ENCODE measurements around the gene SDR39U1.
"Not testable (repeated sequence)": the region's sequence is repeated elsewhere in the genome, so short reads cannot be mapped to it uniquely, and the experiment has no call there.

SDR39U1 gene

GRCh38 chr14:24456980-24457379, 14.4 kb upstream of the SDR39U1 start:
- DNase-seq (ENCODE audit: low read depth, low spot score) = peak; percentile 45
- H3K4me3 ChIP-seq (ENCODE audit: low read length) = no peak overlapping the region

- DNase-seq (ENCODE audit: low read depth, low spot score); H3K4me3 ChIP-seq (ENCODE audit: low read length): not testable (repeated sequence)
Measured at GRCh38 chr14:24450828-24451227, 8.3 kb upstream of the SDR39U1 start.

- peak overlapping the region; percentile 85 for H3K4me3 ChIP-seq (ENCODE audit: low read length)
- no peak for DNase-seq (ENCODE audit: low read depth, low spot score)
Measured at GRCh38 chr14:24443053-24443665, 583 bp upstream of the SDR39U1 start.

DNA sequence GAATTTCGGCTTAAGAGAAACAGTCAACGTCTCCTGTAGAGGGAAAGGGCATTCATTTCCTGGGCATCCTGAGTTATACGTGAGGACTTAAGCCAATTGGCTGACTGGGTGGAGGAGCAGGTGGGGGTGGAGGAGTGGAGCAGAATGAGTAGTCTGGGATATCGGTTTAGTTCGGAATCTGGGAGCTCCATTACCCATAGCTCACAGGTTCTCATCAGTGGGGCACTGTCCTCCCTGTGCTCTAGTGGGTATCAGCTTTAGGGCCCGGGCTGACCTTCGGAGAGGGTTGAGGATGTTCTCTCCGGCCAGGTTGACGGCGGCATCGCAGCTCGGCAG, 704 bp downstream of the SDR39U1 start:
- H3K4me3 ChIP-seq (ENCODE audit: low read length) = peak overlapping the region; percentile 85
- no peak for DNase-seq (ENCODE audit: low read depth, low spot score)

DNA sequence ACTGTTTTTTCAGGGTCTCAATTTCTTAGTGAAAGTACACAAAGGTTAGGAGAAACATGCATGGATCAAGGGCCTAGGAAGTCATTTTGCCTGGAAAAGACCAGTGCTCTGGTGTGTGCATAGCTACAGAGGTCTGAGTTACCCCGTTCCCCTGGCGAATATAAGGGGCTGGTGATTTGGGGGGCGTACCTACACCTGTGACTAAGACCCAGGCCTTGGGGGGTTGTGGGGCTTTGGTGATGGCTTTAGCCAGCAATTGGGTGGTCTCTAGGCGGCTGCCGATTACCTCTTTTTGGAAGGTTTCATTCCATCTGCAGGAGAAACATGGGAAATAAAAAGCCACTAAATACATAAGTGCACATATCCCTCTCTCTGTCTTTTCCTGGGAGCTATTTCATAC, 1.1 kb downstream of the SDR39U1 start:
- no peak for DNase-seq (ENCODE audit: low read depth, low spot score)
- H3K4me3 ChIP-seq (ENCODE audit: low read length) = peak overlapping the region; percentile 85

GRCh38 chr14:24440606-24441399, 1.8 kb downstream of the SDR39U1 start:
- H3K4me3 ChIP-seq (ENCODE audit: low read length) = peak overlapping the region; percentile 85; the same call in 1 of the 2 replicates
- DNase-seq (ENCODE audit: low read depth, low spot score) = no peak

DNA sequence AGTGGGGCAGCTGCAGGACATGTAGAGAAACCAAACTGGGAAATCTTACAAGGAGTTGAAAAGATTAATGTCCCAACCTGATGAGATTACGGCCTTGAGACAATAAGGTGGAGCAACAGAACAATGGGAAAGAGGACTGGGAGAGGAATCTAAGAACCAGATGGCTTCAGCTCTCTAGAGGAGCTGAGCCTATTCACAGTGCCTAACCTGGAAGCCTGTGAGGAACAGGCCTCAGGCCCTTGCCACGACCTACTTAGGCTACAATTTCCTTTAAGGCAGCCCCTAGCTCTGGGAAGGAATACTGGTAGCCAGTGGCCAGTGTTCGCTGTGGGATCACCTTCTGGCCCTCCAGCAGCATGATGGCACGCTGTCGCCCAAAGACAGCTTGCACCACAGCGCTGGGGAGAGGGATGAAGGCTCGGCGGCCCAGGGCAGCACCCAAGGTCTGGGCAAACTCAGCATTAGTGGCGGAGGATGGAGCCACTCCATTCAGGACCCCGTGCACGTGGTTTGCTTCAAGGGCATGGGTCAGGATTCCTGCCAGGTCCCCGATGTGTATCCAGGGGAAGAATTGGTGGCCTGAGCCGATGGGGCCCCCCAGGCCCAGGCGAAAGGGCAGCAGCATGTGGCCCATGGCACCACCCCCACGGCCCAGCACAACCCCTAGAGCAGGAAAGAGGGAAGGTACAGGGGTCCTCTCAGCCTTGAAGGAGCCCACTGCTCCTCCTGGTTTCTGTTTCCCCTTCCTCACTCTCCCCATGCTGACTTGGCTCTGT, 2.6 kb downstream of the SDR39U1 start:
- no peak for DNase-seq (ENCODE audit: low read depth, low spot score)
- no peak overlapping the region for H3K4me3 ChIP-seq (ENCODE audit: low read length)

- DNase-seq (ENCODE audit: low read depth, low spot score) = no peak
Measured at GRCh38 chr14:24439257-24439656, 3.3 kb downstream of the SDR39U1 start.

GRCh38 chr14:24438223-24439097, 4.1 kb downstream of the SDR39U1 start:
- DNase-seq (ENCODE audit: low read depth, low spot score) = no peak
- no peak overlapping the region for H3K4me3 ChIP-seq (ENCODE audit: low read length)

More at GRCh38 chr14:24439257-24439656, 3.3 kb downstream of the SDR39U1 start:
- no peak overlapping the region for H3K4me3 ChIP-seq (ENCODE audit: low read length)

DNA sequence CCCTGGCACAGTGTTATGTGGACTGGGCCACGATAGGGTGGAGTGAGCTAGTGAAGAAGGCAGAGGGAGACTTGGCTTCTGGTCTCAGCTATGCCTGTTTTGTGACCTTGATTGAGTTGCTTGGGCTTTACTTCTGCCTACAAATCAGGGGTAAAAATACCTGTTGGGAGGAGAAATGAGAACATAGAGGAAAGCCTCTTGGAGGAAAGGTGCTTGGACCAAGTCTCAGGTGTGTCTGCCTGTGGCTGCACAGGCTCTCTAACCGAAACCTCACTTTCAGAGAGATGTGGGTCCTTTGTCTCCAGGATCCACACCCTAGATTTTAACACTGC, 4.9 kb downstream of the SDR39U1 start:
- H3K4me3 ChIP-seq (ENCODE audit: low read length) = peak overlapping the region; percentile 33
- no peak for DNase-seq (ENCODE audit: low read depth, low spot score)

DNA sequence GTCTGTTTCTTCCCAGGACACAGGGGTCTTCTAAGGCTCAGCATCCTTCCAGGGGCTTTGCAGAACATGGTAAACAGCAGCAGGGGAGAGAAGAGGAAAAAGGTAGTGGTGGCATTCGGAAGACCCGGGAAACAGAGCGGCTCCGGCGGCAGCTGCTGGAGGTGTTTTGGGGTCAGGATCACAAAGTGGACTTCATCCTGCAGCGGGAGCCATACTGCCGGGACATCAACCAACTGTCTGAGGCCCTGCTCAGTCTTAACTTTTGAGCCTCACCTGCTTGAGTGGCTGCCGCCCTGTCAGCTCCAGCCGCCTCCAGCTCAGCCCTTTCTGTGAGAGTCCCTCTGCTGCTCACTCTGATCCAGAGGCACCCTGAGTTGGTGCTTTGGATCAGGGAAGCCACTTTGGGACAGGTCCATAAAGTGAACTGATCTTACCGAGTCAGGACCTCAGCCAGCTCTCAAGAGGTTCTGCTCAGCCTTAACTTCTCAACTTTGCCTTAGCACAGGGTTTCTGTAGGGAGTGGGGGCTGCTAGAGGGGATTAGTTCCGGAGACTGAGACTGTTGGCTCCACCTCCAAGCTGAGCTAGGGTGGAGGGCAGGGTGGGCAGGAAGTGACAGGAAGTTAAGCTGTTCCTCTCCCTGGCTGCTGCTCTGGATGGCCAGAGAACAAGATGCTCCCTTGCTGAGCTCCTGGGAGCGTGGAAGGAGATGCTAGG, 5.4 kb downstream of the SDR39U1 start:
- peak overlapping the region; percentile 33 for H3K4me3 ChIP-seq (ENCODE audit: low read length)
- peak; percentile 78 for DNase-seq (ENCODE audit: low read depth, low spot score)

GRCh38 chr14:24436355-24437019, 6.1 kb downstream of the SDR39U1 start:
- DNase-seq (ENCODE audit: low read depth, low spot score) = peak; percentile 48
- H3K4me3 ChIP-seq (ENCODE audit: low read length) = no peak overlapping the region

DNA sequence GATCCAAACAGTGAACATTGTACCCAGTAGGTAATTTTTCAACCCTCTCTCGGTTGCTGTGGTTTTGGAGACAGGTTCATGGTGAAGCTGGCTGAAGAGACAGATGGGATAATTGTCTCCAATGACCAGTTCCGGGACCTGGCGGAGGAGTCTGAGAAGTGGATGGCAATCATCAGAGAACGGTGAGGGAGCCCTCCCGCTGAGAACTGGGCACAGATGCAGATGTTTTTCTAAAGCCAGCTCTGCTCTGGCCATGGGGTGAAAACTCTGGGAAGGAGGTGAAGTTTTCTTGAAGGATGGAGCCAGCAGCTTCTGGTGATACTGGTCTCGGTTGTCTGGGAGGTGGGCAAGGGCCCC, 6.6 kb downstream of the SDR39U1 start:
- DNase-seq (ENCODE audit: low read depth, low spot score) = no peak
- H3K4me3 ChIP-seq (ENCODE audit: low read length) = no peak overlapping the region

GRCh38 chr14:24435192-24435810, 7.3 kb downstream of the SDR39U1 start:
- no peak for DNase-seq (ENCODE audit: low read depth, low spot score)

GRCh38 chr14:24434676-24435075, 7.9 kb downstream of the SDR39U1 start:
- no peak overlapping the region for H3K4me3 ChIP-seq (ENCODE audit: low read length)
- DNase-seq (ENCODE audit: low read depth, low spot score) = no peak

More at GRCh38 chr14:24435192-24435810, 7.3 kb downstream of the SDR39U1 start:
- no peak overlapping the region for H3K4me3 ChIP-seq (ENCODE audit: low read length)

DNA sequence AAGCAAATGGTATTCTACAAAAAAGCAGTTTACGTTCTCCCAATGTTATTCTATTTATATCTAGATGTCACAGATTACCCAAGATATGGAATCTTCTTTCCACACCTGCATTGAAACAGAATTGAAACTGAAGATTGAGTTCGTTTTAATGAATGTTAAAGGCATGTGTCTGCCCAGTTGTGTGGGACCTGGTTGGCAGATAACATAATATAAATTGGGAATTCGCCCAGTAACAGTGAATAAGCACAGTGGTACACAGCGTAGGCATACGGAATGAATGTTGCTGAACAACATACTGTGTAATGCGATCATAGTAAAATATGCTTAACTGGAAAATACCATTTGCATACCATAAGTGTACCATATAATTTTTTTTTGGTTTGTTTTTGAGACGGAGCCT, 8.5 kb downstream of the SDR39U1 start:
- no peak overlapping the region for H3K4me3 ChIP-seq (ENCODE audit: low read length)
- no peak for DNase-seq (ENCODE audit: low read depth, low spot score)

- DNase-seq (ENCODE audit: low read depth, low spot score) = no peak
- no peak overlapping the region for H3K4me3 ChIP-seq (ENCODE audit: low read length)
Measured at GRCh38 chr14:24432259-24433131, 10.1 kb downstream of the SDR39U1 start.

Measured in Jurkat, Clone E6-1 (cell line).